H9 (cell line): ENCODE measurements around the gene FREY1. TPM values are rescaled to one million over a fixed set of nuclear protein-coding genes. Genes with fewer than 3 reads are reported as not detected.

Experiments used
- DNase-seq: peaks from one replicate; pipeline ENCODE4 v3.0.0-alpha.2; 2017
- H2AFZ ChIP-seq: one replicate; pipeline ENCODE4 v1.6.1; 2013; ENCODE audit warnings: mild to moderate bottlenecking, low read length, control low read depth, moderate library complexity
- H2AK5ac ChIP-seq: 2 replicates; pipeline ENCODE4 v1.6.1; 2013; ENCODE audit warnings: low read length, control low read depth, mixed read lengths; ENCODE audit not compliant: insufficient read length
- H2BK120ac ChIP-seq: one replicate; pipeline ENCODE4 v1.6.1; 2013; ENCODE audit warnings: low read depth, mild to moderate bottlenecking, low read length, control low read depth, inconsistent platforms; ENCODE audit not compliant: poor library complexity, severe bottlenecking
- H2BK12ac ChIP-seq: 2 replicates; pipeline ENCODE4 v1.6.1; 2013; ENCODE audit warnings: low read length, control low read depth, mixed read lengths, low read depth; ENCODE audit not compliant: insufficient read length
- H2BK15ac ChIP-seq: 2 replicates; pipeline ENCODE4 v1.6.1; 2013; ENCODE audit warnings: low read depth, low read length, control low read depth
- H2BK20ac ChIP-seq: one replicate; pipeline ENCODE4 v1.6.1; 2013; ENCODE audit warnings: low read depth, mild to moderate bottlenecking, low read length, control low read depth, inconsistent platforms; ENCODE audit not compliant: poor library complexity, severe bottlenecking
- H2BK5ac ChIP-seq: 2 replicates; pipeline ENCODE4 v1.6.1; 2013; ENCODE audit warnings: low read length, control low read depth, mixed read lengths; ENCODE audit not compliant: insufficient read length
- H3K14ac ChIP-seq: 2 replicates; pipeline ENCODE4 v1.6.1; 2013; ENCODE audit warnings: low read length, control low read depth; ENCODE audit not compliant: insufficient read depth
- H3K18ac ChIP-seq: 2 replicates; pipeline ENCODE4 v1.6.1; 2013; ENCODE audit warnings: low read depth, mild to moderate bottlenecking, mixed read lengths, low read length, control low read depth; ENCODE audit not compliant: insufficient read length
- H3K23ac ChIP-seq: 2 replicates; pipeline ENCODE4 v1.6.1; 2013; ENCODE audit warnings: low read length, control low read depth, mixed read lengths, low read depth; ENCODE audit not compliant: insufficient read length
- H3K23me2 ChIP-seq: 2 replicates; pipeline ENCODE4 v1.6.1; 2013; ENCODE audit warnings: low read depth, mild to moderate bottlenecking, mixed read lengths, low read length, control low read depth; ENCODE audit not compliant: insufficient read length, poor library complexity, severe bottlenecking
- H3K27ac ChIP-seq: 2 replicates; pipeline ENCODE4 v1.5.1; 2013; ENCODE audit warnings: low read length, control low read depth, mixed read lengths, low read depth; ENCODE audit not compliant: insufficient read length
- H3K27me3 ChIP-seq: 2 replicates; pipeline ENCODE4 v1.6.1; 2013; ENCODE audit warnings: low read length, control low read depth, inconsistent platforms; ENCODE audit not compliant: insufficient read depth
- H3K4ac ChIP-seq: 2 replicates; pipeline ENCODE4 v1.6.1; 2013; ENCODE audit warnings: low read depth, mild to moderate bottlenecking, control low read depth, inconsistent platforms, low read length, moderate library complexity
- H3K4me1 ChIP-seq: 2 replicates; pipeline ENCODE4 v1.6.1; 2013; ENCODE audit warnings: low read length, control low read depth, inconsistent platforms; ENCODE audit not compliant: insufficient read depth
- H3K4me2 ChIP-seq: 2 replicates; pipeline ENCODE4 v1.6.1; 2013; ENCODE audit warnings: low read length, control low read depth, mixed read lengths; ENCODE audit not compliant: insufficient read length, insufficient read depth
- H3K56ac ChIP-seq: 2 replicates; pipeline ENCODE4 v1.6.1; 2013; ENCODE audit warnings: low read depth, mild to moderate bottlenecking, mixed read lengths, low read length, control low read depth; ENCODE audit not compliant: insufficient read length
- H3K79me1 ChIP-seq: 2 replicates; pipeline ENCODE4 v1.6.1; 2013; ENCODE audit warnings: low read depth, mild to moderate bottlenecking, moderate library complexity, low read length, control low read depth, inconsistent platforms; ENCODE audit not compliant: insufficient read depth, poor library complexity, severe bottlenecking
- H3K79me2 ChIP-seq: 2 replicates; pipeline ENCODE4 v1.6.1; 2013; ENCODE audit warnings: low read length, control low read depth, inconsistent platforms; ENCODE audit not compliant: insufficient read depth
- H3K9ac ChIP-seq: 2 replicates; pipeline ENCODE4 v1.6.1; 2013; ENCODE audit warnings: low read length, control low read depth, mixed read lengths; ENCODE audit not compliant: insufficient read length; ENCODE audit errors: extremely low read depth
- H3K9me3 ChIP-seq: one replicate; pipeline ENCODE4 v1.6.1; 2013; ENCODE audit warnings: low read depth, low read length, inconsistent platforms; ENCODE audit not compliant: control insufficient read depth
- H3T11ph ChIP-seq: one replicate; pipeline ENCODE4 v1.6.1; 2013; ENCODE audit warnings: mild to moderate bottlenecking, low read length, control low read depth, inconsistent platforms
- H4K20me1 ChIP-seq: one replicate; pipeline ENCODE4 v1.6.1; 2013; ENCODE audit not compliant: control insufficient read depth, insufficient read length, insufficient read depth
- H4K5ac ChIP-seq: 2 replicates; pipeline ENCODE4 v1.6.1; 2013; ENCODE audit warnings: low read depth, mild to moderate bottlenecking, mixed read lengths, low read length, control low read depth; ENCODE audit not compliant: insufficient read length
- H4K8ac ChIP-seq: replicated peaks from 2 replicates; pipeline ENCODE4 v1.6.1; 2013; ENCODE audit warnings: low read length, control low read depth, mixed read lengths, low read depth; ENCODE audit not compliant: insufficient read length
- H4K91ac ChIP-seq: 2 replicates; pipeline ENCODE4 v1.6.1; 2013; ENCODE audit warnings: low read depth, mild to moderate bottlenecking, moderate library complexity, mixed read lengths, low read length, control low read depth; ENCODE audit not compliant: insufficient read length
- H3K27ac Mint-ChIP-seq, 3 experiments: 2 replicates in 2 of 3; 3 replicates in 1 of 3; pipeline ENCODE4 v1.8.0; 2020 to 2021; ENCODE audit warnings: mixed read lengths in 3 of 3, mild to moderate bottlenecking in 1 of 3, moderate library complexity in 1 of 3
- H3K27me3 Mint-ChIP-seq: 2 replicates; pipeline ENCODE4 v1.8.0; 2021; ENCODE audit warnings: low read depth, mild to moderate bottlenecking, moderate library complexity, mixed read lengths
- H3K36me3 Mint-ChIP-seq, 3 experiments: 2 replicates in 2 of 3; 3 replicates in 1 of 3; pipeline ENCODE4 v1.8.0; 2020 to 2021; ENCODE audit warnings: low read depth in 3 of 3, mixed read lengths in 3 of 3; ENCODE audit not compliant: insufficient read depth in 1 of 3
- H3K4me1 Mint-ChIP-seq, 2 experiments: 2 replicates each; pipeline ENCODE4 v1.8.0; 2020; ENCODE audit warnings: mixed read lengths in 2 of 2
- H3K4me3 Mint-ChIP-seq, 2 experiments: 2 replicates in 1 of 2; 3 replicates in 1 of 2; pipeline ENCODE4 v1.8.0; 2020 to 2021; ENCODE audit warnings: mild to moderate bottlenecking in 2 of 2, mixed read lengths in 2 of 2, moderate library complexity in 1 of 2
- H3K9me3 Mint-ChIP-seq, 2 experiments: 2 replicates in 1 of 2; 3 replicates in 1 of 2; pipeline ENCODE4 v1.8.0; 2020; ENCODE audit warnings: mild to moderate bottlenecking in 2 of 2, mixed read lengths in 2 of 2, moderate library complexity in 1 of 2
- WGBS: extraction: QIAGEN DNeasy Blood & Tissue Kit; methylation state at CpG from one replicate; pipeline ENCODE4 v1.1.7; 2013; ENCODE audit warnings: missing lambda C conversion rate, low lambda C conversion rate, mixed read lengths; ENCODE audit not compliant: insufficient read length; ENCODE audit errors: extremely low coverage; 5-methylcytosine and 5-hydroxymethylcytosine counted together
- total RNA-seq: library from RNA; stranded (reverse); gene quantifications from 2 replicates; pipeline ENCODE4 v1.2.1, GENCODE V29; 2021
- TF ChIP-seq, protein P1 (sequence below): fragments of 200-600 bp; sonication (generic); conservative IDR thresholded peaks from 3 replicates; pipeline ENCODE4 v1.8.0; 2021; ENCODE audit warnings: antibody characterized with exemption, mild to moderate bottlenecking

FREY1 gene
- total RNA-seq, 1 experiment from 2014 or later, result 2.1 TPM

DNA sequence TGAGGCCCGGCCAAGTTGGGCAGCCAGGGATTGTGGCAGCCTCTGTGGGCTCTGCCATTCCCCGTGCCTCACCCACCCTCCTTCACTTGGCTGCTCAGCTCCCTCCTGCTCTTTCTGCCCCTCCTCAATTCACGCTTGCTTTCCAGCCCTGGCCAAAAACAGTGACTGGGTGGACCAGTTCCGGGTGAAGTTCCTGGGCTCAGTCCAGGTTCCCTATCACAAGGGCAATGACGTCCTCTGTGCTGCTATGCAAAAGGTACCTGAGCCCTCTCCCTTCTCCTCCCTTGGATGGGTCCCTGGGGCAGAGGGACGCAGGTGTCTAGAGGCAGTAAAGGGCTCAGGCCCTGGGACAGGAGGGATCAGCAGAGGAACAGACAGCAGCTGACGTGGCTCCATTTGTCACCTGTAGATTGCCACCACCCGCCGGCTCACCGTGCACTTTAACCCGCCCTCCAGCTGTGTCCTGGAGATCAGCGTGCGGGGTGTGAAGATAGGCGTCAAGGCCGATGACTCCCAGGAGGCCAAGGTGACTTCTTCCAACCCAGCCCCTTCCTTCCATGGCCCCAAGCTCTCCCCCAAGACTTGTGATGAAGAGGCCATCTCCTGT lies 2.7 kb downstream of the FREY1 start:
- no peak for DNase-seq
- H2AFZ ChIP-seq, result no peak overlapping the region
- peaks cover 8% of the 10 kb centered on the region for H3K23me2 ChIP-seq
- H3K79me2 ChIP-seq, result no peaks in the 10 kb centered on the region
- H2BK120ac ChIP-seq, result no peak overlapping the region
- no peak overlapping the region for H2BK5ac ChIP-seq
- H3K4me1 ChIP-seq, result no peaks in the 10 kb centered on the region
- WGBS, result no CpG with 5 or more reads among the region's 15 CpGs
- H4K5ac ChIP-seq, result no peak overlapping the region
- H3K56ac ChIP-seq, result no peak overlapping the region
- peaks cover 6% of the 10 kb centered on the region for H3K27me3 Mint-ChIP-seq
- H3K4me2 ChIP-seq, result no peak overlapping the region
- H3K4me3 Mint-ChIP-seq, result no peak overlapping the region; a peak in 1 of 5 replicates
- H2BK20ac ChIP-seq, result no peak overlapping the region
- H3K79me1 ChIP-seq, result no peaks in the 10 kb centered on the region
- H3K23ac ChIP-seq, result no peak overlapping the region
- H3K9ac ChIP-seq, result no peak overlapping the region
- H4K8ac ChIP-seq, result no peak overlapping the region
- no peak overlapping the region for H4K91ac ChIP-seq
- H4K20me1 ChIP-seq, result no peaks in the 10 kb centered on the region
- H3K14ac ChIP-seq, result no peak overlapping the region; the same call in 1 of the 2 replicates
- no peak overlapping the region for H2BK15ac ChIP-seq
- H3T11ph ChIP-seq, result no peak overlapping the region
- H3K18ac ChIP-seq, result no peak overlapping the region
- peak overlapping the region in 1 of 3 experiments; percentile 81; a peak in 2 of 7 replicates for H3K27ac Mint-ChIP-seq
- TF ChIP-seq, protein P1, sequence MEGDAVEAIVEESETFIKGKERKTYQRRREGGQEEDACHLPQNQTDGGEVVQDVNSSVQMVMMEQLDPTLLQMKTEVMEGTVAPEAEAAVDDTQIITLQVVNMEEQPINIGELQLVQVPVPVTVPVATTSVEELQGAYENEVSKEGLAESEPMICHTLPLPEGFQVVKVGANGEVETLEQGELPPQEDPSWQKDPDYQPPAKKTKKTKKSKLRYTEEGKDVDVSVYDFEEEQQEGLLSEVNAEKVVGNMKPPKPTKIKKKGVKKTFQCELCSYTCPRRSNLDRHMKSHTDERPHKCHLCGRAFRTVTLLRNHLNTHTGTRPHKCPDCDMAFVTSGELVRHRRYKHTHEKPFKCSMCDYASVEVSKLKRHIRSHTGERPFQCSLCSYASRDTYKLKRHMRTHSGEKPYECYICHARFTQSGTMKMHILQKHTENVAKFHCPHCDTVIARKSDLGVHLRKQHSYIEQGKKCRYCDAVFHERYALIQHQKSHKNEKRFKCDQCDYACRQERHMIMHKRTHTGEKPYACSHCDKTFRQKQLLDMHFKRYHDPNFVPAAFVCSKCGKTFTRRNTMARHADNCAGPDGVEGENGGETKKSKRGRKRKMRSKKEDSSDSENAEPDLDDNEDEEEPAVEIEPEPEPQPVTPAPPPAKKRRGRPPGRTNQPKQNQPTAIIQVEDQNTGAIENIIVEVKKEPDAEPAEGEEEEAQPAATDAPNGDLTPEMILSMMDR, result no peak
- H3K4ac ChIP-seq, result no peak overlapping the region
- H2BK12ac ChIP-seq, result no peak overlapping the region
- H3K4me1 Mint-ChIP-seq, result peaks cover 10 to 11% of the 10 kb centered on the region in 2 experiments
- H3K9me3 ChIP-seq, result no peaks in the 10 kb centered on the region
- no peaks in the 10 kb centered on the region for H3K9me3 Mint-ChIP-seq
- peaks cover 10 to 33% (median 19%) of the 10 kb centered on the region in 3 experiments for H3K36me3 Mint-ChIP-seq
- no peak overlapping the region for H3K27ac ChIP-seq
- no peaks in the 10 kb centered on the region; the same call in 1 of the 2 replicates for H3K27me3 ChIP-seq
- no peak overlapping the region for H2AK5ac ChIP-seq
